GM21360 (cell line): ENCODE measurements around the gene TMED10.
"Not testable (repeated sequence)": the region's sequence is repeated elsewhere in the genome, so short reads cannot be mapped to it uniquely, and the experiment has no call there.

Experiments
- ATAC-seq: cut with Tn5 transposase; IDR thresholded peaks from one replicate; pipeline ENCODE4 v1.9.1; 2021; ENCODE audit warnings: mild to moderate bottlenecking, moderate library complexity; ENCODE audit not compliant: unreplicated experiment

TMED10 gene

DNA sequence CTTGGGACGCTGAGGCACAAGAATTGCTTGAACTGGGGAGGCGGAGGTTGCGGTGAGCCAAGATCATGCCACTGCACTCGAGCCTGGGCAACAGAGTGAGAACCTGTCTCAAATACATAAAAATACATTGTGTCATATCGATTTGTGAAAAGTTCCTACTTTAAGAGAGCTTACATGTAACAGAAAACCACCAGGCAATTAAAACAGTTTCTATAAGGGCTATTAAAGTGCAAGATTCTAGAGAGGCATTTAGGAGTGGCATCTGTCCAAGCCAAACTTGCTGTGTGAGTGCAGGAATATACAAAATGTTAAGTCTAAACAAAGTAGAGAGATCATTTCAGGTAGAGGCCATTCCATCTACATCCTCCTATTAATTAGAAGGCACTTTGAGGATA, 47.8 kb downstream of the TMED10 start:
- no peak for ATAC-seq

DNA sequence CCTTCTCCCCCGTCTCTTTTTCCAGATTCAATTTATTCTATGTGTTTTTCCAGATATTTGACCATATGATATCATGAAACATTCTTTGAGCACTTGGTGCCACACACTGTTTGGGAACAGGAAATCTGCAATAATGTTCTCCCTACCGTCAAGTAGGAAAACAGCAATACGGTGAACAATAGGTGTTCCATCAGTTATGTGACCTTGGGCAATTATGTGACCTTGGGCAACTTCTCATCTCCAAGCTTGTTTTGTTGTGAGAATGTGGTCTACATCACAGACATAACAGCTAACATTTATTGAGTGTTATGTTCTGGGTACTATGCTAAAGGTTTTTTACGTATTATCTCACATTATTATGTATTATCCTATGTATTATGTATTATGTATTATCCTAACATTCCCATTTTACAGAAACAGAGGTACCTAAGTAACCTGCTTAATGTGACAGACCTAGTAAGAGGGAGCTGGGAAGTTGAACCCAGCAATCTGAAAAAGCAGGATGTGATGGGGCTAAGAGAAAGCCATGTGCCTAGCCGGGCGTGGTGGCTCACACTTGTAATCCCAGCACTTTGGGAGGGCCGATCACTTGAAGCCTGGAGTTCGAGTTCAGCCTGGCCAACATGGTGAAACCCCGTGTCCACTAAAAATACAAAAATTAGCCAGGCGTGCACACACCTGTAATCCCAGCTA, 48.4 kb downstream of the TMED10 start:
- no peak for ATAC-seq

DNA sequence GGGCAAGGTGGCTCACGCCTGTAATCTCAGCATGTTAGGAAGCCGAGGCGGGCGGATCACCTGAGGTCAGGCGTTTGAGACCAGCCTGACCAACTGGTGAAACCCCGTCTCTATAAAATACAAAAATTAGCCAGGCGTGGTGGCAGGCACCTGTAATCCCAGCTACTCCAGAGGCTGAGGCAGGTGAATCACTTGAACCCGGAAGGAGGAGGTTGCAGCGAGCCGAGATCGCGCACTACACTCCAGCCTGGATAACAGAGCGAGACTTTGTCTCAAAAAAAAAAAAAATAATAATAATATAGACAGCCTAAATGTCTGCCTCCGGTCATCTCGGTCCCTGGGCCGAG, 49.0 kb downstream of the TMED10 start:
- ATAC-seq: not testable (repeated sequence)

DNA sequence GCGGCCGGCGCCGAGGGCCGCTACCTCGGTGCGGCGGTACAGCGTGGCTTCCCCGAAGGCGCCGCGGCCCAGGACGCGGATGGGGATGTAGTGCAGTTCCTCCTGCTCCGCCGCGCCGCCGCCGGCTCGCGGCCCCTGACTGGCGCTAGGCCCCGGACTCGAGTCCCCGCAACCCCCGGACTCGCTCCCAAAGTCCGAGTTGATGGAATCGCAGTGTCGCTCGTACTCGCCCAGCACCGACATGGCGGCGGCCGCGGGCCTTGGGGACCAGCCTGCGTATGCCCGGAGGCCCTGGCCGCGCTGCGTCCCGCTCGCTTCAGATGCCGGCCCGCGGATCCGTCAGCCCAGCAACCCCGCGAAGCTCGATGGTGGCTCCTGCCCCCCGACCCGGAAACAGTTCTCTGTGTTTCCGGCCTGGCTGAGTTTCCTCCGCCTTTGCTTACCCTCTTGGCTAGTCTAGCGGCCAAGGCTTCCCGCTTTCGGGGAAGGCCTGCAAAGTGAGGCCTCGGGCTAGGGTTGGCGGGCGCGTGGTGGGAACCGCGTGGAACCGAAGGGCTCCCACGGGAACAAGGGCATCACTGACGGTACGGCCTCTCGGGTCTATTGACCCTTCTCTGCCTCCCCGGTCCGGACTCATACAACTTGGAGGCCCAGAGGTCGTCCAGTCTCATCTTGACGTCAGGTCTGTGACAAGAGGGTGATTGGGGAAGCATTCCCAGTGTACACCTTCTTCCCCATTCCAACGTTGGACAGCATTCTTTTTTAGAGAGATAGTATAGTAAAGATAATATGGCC, 49.5 kb downstream of the TMED10 start, which contains the start of gene NEK9:
Gene NEK9 (minus strand): TSS at position 370 of the 795 bp plus-strand sequence. CDS start 127 bp downstream, at position 243.
- peak; percentile 77 for ATAC-seq

DNA sequence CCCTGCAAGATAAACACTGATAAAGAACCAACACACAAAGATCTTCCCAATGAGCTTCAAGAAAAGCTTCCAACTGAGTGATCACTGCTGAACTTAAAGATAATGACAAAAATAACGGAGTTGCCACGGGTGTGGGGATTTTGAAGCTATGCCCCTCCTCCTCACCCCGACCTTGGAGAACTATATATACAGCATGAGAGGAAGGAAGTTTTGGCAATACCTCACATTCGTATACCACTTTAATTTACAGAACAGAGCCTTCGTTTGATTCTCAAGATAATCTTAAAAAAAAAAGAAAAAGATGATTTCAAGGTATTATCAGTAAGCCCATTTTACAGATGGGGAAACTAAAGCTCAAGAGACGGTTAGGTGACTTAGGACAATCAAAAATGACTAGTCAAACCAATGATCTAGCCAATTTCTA, 50.3 kb downstream of the TMED10 start:
- no peak for ATAC-seq

DNA sequence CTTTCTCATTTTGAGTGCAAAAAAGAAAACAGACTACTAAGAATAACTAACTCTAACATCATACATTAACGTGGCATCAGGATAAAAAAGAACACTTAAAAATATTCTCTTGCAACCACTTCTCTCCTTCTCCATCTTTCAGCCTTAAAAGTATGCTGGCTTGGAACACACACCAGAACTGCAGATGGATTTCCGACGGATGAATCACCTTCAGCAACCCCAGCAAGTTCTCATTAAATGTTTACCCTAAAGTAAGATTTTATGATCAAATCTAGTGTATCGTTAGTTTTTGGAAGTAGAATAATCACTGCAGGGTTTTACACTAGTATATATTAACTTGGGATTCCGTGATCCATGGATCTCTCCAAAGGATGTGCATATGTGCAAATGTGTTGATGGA, 50.8 kb downstream of the TMED10 start:
- ATAC-seq: no peak

DNA sequence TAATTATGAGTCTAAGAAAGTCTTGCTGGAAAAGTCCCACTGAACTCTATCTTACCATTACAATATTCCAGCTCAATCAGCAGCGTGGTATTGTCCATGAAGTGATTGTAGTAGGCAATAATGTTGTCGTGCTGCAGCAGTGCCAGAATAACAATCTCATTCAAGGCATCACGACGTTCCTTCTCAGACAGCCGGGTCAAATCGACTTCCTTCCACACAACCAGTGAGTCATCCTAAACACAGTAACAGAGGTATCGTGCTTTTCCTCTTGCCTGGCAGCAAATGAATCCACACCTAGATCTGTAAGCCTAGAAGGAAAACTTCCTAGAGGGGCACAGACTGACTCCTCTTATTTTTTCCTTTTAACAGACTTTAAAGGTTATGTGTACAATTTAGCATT, 52.4 kb downstream of the TMED10 start:
- ATAC-seq: no peak

DNA sequence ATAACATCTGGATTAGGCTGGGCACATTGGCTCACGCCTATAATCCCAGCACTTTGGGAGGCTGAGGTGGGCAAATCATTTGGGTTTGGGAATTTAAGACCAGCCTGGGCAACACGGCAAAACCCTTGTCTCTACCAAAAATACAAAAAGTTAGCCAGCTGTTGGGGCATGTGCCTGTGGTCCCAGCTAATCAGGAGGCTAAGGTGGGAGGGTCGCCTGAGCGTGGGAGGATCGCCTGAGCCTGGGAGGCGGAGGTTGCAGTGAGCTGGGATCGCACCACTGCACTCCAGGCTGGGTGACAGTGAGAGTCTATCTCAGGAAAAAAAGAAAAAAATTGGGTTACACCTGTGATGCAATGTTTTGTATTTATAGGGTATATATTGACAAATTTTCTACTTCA, 54.9 kb downstream of the TMED10 start:
- no peak for ATAC-seq

DNA sequence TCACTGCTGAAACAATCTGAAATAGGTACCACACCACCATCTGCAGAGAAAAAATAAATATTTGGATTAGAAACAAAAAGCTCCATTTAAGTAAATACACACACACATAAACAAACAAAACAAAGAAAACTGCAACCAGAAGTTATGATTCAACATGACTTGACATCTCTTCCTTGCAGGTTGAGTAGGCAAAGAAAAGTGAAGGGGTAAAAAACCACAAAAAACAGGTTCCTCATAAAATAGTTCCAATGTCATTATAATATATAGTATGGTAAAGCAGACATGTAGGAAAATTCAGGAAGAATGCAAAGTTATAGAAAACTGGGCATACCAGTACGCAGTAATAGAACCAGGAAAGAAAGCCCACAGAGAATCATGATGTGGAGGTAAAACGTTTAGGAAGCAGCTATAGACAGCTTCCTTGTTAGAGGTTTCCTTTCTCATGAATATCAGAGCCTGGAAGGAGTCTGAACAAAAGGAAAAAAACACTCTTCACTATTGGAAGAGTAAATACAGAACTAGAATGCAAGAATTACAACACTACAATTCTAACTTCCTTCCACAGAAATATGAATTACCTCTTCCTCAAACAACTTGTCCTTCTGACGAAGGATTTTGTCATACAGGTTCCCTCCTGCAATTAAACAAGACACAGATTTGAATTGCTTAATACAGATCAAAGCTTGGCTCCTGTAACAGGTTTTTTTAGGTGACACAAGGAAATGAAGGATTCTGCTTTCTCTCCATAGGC, 55.7 kb downstream of the TMED10 start:
- ATAC-seq: no peak

DNA sequence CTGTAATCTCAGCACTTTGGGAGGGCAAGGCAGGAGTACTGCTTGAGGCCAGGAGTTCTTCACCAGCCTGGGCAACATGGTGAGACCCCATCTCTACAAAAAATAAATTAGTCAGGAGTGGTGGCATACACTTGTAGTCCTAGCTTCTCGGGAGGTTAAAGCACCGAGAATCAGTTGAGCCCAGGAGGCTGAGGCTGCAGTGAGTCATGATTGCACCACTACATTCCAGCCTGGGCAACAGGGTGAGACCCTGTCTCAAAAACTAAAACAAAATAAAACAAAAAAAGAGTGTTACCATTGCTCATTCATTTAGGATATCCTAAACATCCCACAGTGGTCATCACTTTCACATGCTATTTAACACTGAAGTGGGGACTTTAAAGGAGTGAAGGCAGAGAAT, 57.4 kb downstream of the TMED10 start:
- ATAC-seq: no peak

DNA sequence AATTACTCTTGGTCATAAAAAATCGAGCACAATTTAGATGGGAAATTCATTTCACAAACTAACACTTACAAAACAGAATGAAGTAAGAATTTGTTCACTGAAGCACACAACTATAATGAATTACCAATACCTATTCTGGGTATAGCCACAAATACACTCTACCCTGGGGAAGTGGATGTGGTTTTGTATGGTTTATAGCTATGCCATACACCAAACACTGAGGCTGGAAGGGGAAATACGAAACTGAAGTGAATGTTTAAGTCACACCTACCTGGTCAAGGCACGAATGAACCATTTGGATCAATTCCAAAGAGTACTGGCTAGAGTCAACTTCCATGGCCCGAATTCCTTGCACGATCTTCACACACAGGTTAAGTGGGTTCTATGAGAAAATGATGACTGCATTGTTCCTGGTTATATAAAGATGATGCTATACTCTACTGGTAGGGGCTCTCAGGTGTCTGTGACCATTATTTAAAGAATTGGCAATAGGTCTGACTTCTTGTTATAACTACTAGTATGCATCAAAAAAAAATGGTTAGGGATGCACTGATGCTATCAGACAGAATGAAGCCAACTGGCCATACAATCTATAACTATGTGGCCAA, 62.4 kb downstream of the TMED10 start:
- ATAC-seq: no peak

DNA sequence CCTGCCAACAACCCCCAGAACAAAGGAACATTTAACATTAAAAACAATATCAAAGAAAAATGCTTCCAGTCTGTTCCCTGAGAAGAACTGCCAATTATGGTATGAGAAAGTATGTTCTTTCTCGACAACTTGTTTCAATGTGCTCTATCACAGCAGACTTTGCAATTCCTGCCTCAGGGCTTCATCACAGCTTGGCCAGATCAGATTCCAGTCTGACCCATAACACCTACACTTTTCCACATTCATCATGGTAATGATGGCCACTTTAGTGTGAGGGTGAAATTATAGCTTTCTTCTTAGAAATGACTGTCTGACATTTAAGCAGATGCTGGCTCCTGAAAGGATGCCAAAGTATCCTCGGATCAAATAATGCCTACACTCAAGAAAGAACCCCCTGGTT, 66.5 kb downstream of the TMED10 start:
- no peak for ATAC-seq

DNA sequence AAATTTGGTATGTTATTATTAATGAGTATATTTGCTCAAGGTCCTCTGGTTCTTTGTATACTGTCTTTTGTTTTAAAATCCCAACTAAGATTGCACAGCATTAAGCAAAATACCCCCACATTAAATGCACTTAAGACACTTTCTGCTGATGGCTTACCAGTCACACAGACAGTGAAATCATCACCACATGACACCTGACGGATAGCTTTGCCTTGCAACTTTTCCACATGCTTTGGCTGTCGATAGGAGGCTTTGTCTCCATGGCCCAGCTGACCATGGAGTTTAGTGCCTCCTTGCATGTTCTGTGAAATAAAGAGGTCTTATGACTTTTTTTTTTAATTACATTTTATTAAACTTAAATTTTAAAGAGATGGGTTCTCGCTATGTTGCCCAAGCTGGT, 69.2 kb downstream of the TMED10 start:
- ATAC-seq: no peak

DNA sequence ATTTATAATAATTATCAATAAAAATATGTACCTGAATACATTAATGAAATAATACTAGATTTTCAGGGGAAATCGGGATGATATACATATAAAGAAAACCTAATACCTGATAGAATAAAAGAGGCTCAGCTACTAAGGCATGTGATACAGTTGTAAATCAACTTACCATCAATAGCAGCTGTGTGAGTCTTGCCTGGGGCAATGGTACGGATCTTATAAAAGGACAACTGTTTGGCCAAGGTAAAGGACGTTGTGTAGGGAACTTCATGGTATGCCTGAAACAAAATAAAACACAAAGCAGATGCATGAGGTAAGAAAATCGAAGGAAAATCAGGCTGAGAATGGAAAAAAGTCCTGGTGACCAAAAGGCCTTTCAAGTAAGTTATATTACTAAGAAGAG, 74.9 kb downstream of the TMED10 start:
- ATAC-seq: no peak

DNA sequence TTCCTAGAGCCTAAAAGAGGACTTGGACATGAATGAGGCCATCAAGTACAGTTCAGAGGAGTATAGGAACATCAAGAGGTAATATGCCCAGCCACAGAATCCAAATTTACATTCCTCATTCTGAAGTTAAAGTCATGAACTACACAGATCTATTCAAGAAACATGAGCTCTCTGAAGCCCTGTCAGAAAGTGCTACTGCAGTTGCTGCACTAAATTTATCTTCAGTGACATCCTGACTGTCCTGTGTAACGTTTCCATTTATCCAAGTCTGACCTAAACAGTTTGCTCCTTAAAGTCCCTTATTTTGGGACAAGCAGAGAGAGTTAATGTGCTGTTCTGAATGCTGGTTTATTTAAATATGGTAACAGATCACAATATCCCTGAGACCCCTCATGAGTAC, 77.7 kb downstream of the TMED10 start:
- no peak for ATAC-seq

DNA sequence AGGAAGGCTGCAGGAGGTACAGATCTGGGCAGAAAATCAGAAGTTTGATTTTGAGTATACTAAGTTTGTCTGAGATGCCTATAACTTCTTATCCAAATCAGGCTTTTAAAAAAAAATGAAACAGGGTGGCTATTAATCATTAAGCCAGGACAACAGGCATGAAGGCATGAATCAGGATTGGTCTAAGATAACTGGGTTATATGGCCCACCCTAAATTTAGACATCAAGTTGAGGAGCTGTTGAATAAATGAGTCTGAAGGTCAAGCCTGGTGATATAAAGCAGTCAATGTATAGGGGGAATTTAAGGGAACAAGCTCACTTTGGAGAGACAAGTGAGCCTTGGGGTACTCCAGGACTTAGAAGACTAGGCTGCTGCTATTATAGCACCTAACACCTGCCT, 78.2 kb downstream of the TMED10 start:
- no peak for ATAC-seq

DNA sequence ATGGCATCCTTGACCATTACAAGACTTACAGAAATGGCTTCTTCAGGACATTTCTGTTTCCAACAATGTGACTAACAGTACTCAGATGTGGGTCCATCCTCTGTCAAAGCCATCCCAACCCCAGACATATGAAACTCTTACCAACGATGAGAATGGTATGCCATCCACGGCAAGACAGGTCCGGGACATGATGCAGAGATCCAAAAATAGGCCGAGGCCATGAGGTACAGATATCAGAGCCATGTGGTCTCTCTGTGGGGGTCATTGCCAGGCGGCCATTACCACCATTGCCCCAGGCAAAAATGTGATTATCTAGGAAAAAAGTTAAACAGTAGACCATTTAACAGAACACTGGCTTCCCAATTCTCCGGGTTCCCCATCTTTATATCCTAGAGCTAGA, 79.5 kb downstream of the TMED10 start:
- ATAC-seq: no peak

DNA sequence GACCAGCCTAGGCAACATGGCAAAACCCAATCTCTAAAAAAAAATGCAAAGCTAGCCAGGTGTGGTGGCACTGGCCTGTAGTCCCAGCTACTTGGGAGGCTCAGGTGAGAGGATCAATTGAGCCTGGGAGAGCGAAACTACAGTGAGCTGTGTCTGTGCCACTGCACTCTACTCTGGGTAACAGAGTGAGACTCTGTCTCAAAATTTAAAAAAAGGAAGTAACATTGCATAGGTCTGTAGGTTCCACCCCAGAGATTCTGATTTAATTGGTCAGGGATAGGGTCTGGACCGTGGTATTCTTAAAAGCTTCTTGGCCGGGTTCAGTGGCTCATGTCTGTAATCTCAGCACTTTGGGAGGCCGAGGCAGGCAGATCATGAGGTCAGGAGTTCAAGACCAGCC, 80.7 kb downstream of the TMED10 start:
- no peak for ATAC-seq

DNA sequence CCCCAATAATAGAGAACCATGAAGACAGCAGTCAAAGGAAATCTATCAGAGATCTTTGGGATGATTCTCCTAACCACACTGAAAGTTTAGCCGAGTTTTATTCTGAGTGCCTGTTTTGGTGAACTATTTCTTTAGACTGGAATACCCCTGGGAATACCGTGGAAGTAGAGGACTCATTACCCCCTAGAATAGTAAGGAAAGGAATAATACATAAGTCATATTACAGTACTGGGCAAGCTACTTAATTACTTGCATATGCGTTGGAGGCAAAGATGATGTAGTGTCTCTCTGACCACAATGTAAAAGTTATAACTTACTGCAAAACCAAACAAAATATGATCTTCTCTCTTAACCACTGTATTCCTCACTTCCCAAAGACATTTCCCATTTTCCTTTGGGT, 81.5 kb downstream of the TMED10 start:
- ATAC-seq: no peak

DNA sequence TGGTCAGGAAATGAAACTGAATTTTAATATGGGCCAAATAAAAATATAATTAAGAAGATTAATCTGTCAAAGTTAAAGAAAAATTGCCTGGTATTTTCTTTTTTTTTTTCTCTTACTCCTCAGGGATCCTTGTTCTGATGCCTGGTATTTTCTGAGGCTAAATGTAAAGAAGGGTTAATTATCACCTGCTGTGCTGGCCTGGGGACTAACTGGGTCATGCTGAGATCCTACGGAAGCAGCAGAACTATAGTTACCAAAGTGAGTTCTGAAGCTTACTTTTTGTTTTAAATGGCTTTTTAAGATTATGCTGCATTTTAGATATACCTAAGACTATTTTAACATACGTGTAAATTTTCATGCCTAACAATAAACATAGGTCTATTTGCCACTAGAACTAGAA, 83.7 kb downstream of the TMED10 start:
- no peak for ATAC-seq

DNA sequence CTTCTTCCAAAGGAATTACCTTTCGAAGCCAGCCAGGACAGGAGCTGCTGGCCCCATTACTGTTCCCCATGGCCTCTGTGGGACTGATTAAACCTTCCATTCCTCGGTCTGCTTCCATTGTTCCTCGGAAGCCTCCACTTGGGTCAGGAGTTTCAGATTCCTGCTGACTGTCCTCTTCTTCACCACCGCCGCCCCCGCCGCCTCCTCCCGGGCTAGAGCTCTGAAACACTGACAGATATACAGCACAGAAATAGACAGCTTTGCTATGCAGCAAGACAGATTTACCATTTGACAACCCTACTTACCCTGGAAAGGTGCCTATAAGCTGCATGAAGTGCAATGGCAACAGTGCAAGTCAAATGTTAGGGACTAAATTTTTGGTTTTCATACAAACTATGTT, 85.2 kb downstream of the TMED10 start:
- no peak for ATAC-seq
